Kasumi-1 (cell line): Measurements from ENCODE around the gene VWF.

Source experiments
- DNase-seq, 2 experiments: peaks; one replicate each; lab custom pipeline; 2025; lab: John Stamatoyannopoulos, UW

Gene VWF

GRCh38 chr12:6076776-6077691, 47.4 kb downstream of the VWF start:
- no peak for DNase-seq

GRCh38 chr12:6076346-6076745, 48.1 kb downstream of the VWF start:
- DNase-seq = no peak

- no peak for DNase-seq
Observed at GRCh38 chr12:6074979-6075585, 49.4 kb downstream of the VWF start.

GRCh38 chr12:6074427-6074826, 50.0 kb downstream of the VWF start:
- no peak for DNase-seq

GRCh38 chr12:6073426-6073825, 51.0 kb downstream of the VWF start:
- no peak for DNase-seq

- DNase-seq = no peak
Observed at GRCh38 chr12:6072302-6072752, 52.1 kb downstream of the VWF start.

GRCh38 chr12:6071589-6071988, 52.9 kb downstream of the VWF start:
- DNase-seq = no peak

GRCh38 chr12:6070472-6071257, 53.8 kb downstream of the VWF start:
- no peak for DNase-seq

GRCh38 chr12:6069437-6070093, 54.9 kb downstream of the VWF start:
- no peak for DNase-seq

GRCh38 chr12:6068227-6068626, 56.2 kb downstream of the VWF start:
- no peak for DNase-seq

GRCh38 chr12:6067152-6067916, 57.1 kb downstream of the VWF start:
- DNase-seq = no peak

- DNase-seq = no peak
Observed at GRCh38 chr12:6066651-6067050, 57.8 kb downstream of the VWF start.

- DNase-seq = no peak
Observed at GRCh38 chr12:6065863-6066199, 58.6 kb downstream of the VWF start.

- no peak for DNase-seq
Observed at GRCh38 chr12:6065131-6065862, 59.2 kb downstream of the VWF start.

- no peak for DNase-seq
Observed at GRCh38 chr12:6062757-6063735, 61.4 kb downstream of the VWF start.

GRCh38 chr12:6062395-6062756, 62.1 kb downstream of the VWF start:
- no peak for DNase-seq

- DNase-seq = no peak
Observed at GRCh38 chr12:6061660-6062059, 62.8 kb downstream of the VWF start.

- DNase-seq = no peak
Observed at GRCh38 chr12:6059860-6060565, 64.5 kb downstream of the VWF start.

GRCh38 chr12:6059221-6059620, 65.2 kb downstream of the VWF start:
- DNase-seq = no peak
